Liver (tissue), 9 donors: ENCODE measurements around the gene SLC6A5. TPM values are rescaled to one million over a fixed set of nuclear protein-coding genes. Genes with fewer than 3 reads are reported as not detected.
"Not testable (repeated sequence)": the region's sequence is repeated elsewhere in the genome, so short reads cannot be mapped to it uniquely, and the experiment has no call there.

Experiments used
- DNase-seq: peaks from one replicate; pipeline ENCODE4 v3.0.0-alpha.2; 2017; ENCODE audit warnings: low spot score
- H3K27ac ChIP-seq, 2 donors: one replicate each; pipeline ENCODE4 v1.7.0; 2013; ENCODE audit warnings: inconsistent platforms in 2 of 2, low read length in 2 of 2, control low read depth in 1 of 2, low read depth in 1 of 2, mild to moderate bottlenecking in 1 of 2
- H3K27me3 ChIP-seq, 4 donors: one replicate each; pipeline versions ENCODE4 v1.6.1 to v1.7.0; 2013; ENCODE audit warnings: low read length in 3 of 4, inconsistent platforms in 1 of 4, mild to moderate bottlenecking in 1 of 4, moderate library complexity in 1 of 4; ENCODE audit not compliant: control insufficient read depth in 4 of 4, insufficient read depth in 4 of 4
- H3K36me3 ChIP-seq, 4 donors: one replicate each; pipeline versions ENCODE4 v1.6.1 to v1.7.0; 2013; ENCODE audit warnings: low read length in 3 of 4, mild to moderate bottlenecking in 3 of 4, low read depth in 1 of 4, moderate library complexity in 1 of 4; ENCODE audit not compliant: control insufficient read depth in 4 of 4, insufficient read depth in 3 of 4
- H3K4me1 ChIP-seq, 4 donors: one replicate each; pipeline versions ENCODE4 v1.6.1 to v1.7.0; 2013; ENCODE audit warnings: low read length in 3 of 4, mild to moderate bottlenecking in 3 of 4, moderate library complexity in 1 of 4; ENCODE audit not compliant: control insufficient read depth in 4 of 4, insufficient read depth in 4 of 4
- H3K4me3 ChIP-seq, 3 donors: one replicate each; pipeline versions ENCODE4 v1.6.1 to v1.7.0; 2013; ENCODE audit warnings: low read length in 3 of 3, control low read depth in 1 of 3, low read depth in 1 of 3, mild to moderate bottlenecking in 1 of 3
- H3K9ac ChIP-seq, 2 donors: one replicate each; pipeline ENCODE4 v1.7.0; 2013; ENCODE audit warnings: low read length in 2 of 2, mild to moderate bottlenecking in 2 of 2, moderate library complexity in 2 of 2, control low read depth in 1 of 2, low read depth in 1 of 2
- H3K9me3 ChIP-seq, 4 donors: one replicate each; pipeline versions ENCODE4 v1.6.1 to v1.7.0; 2013; ENCODE audit warnings: low read length in 3 of 4; ENCODE audit not compliant: control insufficient read depth in 4 of 4
- EGR1 ChIP-seq, 2 donors: IDR thresholded peaks; 2 replicates each; pipeline ENCODE4 v1.6.1; 2016 to 2018; ENCODE audit warnings: antibody characterized with exemption in 2 of 2, low read depth in 2 of 2
- GABPA ChIP-seq, 2 donors: IDR thresholded peaks in 1 of 2; conservative IDR thresholded peaks in 1 of 2; 2 replicates each; pipeline ENCODE4 v1.6.1; 2016; ENCODE audit warnings: antibody characterized with exemption in 2 of 2, mild to moderate bottlenecking in 1 of 2, moderate library complexity in 1 of 2
- HNF4A ChIP-seq, 2 donors: conservative IDR thresholded peaks; 2 replicates each; pipeline ENCODE4 v1.6.1; 2016; ENCODE audit warnings: antibody characterized with exemption in 2 of 2, mild to moderate bottlenecking in 2 of 2
- HNF4G ChIP-seq: IDR thresholded peaks from 2 replicates; pipeline ENCODE4 v1.6.1; 2016; ENCODE audit warnings: antibody characterized with exemption
- NR2F2 ChIP-seq: IDR thresholded peaks from 2 replicates; pipeline ENCODE4 v1.6.1; 2016; ENCODE audit warnings: antibody characterized with exemption
- RAD21 ChIP-seq, 2 donors: IDR thresholded peaks; 2 replicates each; pipeline ENCODE4 v1.6.1; 2016; ENCODE audit warnings: antibody characterized with exemption in 2 of 2, mild to moderate bottlenecking in 2 of 2
- RXRA ChIP-seq, 2 donors: IDR thresholded peaks; 2 replicates each; pipeline ENCODE4 v1.6.1; 2017 to 2018; ENCODE audit warnings: antibody characterized with exemption in 2 of 2, mild to moderate bottlenecking in 1 of 2
- TAF1 ChIP-seq: conservative IDR thresholded peaks from 2 replicates; pipeline ENCODE4 v1.6.1; 2016; ENCODE audit warnings: antibody characterized with exemption, mild to moderate bottlenecking
- YY1 ChIP-seq: IDR thresholded peaks from 2 replicates; pipeline ENCODE4 v1.6.1; 2016; ENCODE audit warnings: antibody characterized with exemption, mild to moderate bottlenecking
- WGBS: extraction: QIAGEN DNeasy Blood & Tissue Kit; methylation state at CpG from one replicate; pipeline ENCODE4 v1.1.7; 2013; 5-methylcytosine and 5-hydroxymethylcytosine counted together
- polyA plus RNA-seq, 2 donors: library from polyadenylated mRNA; stranded (reverse) in 1 of 2; unstranded in 1 of 2; fragments of 200-250 nt in 1 of 2; fragments of >200 nt in 1 of 2; fragmentation: Nextera tagmentation in 1 of 2; extraction: Ambion mirVana in 1 of 2; gene quantifications; one replicate each; pipeline versions ENCODE4 v1.2.1 to v1.2.3, GENCODE V29; 2013 to 2015
- total RNA-seq, 2 donors: library from RNA; depleted of rRNA; stranded (reverse); fragments of >200 nt; gene quantifications; one replicate each; pipeline ENCODE4 v1.2.3, GENCODE V29; 2014
- TF ChIP-seq, protein P1 (sequence below): fragments of 150-350 bp; IDR thresholded peaks from 2 replicates; pipeline ENCODE4 v1.5.1; 2017; ENCODE audit warnings: improper control_type of control experiment, low read depth, low read length; ENCODE audit not compliant: missing input control
- TF ChIP-seq, protein P2 (sequence below): IDR thresholded peaks from 2 replicates; pipeline ENCODE4 v1.6.1; 2016; ENCODE audit warnings: antibody characterized with exemption, mild to moderate bottlenecking
- TF ChIP-seq, protein P3 (sequence below): IDR thresholded peaks from 2 replicates; pipeline ENCODE4 v1.6.1; 2016; ENCODE audit warnings: antibody characterized with exemption
- TF ChIP-seq, protein P4 (sequence below): IDR thresholded peaks from 2 replicates; pipeline ENCODE4 v1.6.1; 2016; ENCODE audit warnings: antibody characterized with exemption
- donor health status: healthy.
- donor health status: healthy.
- donor health status: healthy.
- donor health status: healthy.
- donor health status: healthy.

Gene SLC6A5
- total and polyA plus RNA-seq, 4 donors, result not detected

DNA sequence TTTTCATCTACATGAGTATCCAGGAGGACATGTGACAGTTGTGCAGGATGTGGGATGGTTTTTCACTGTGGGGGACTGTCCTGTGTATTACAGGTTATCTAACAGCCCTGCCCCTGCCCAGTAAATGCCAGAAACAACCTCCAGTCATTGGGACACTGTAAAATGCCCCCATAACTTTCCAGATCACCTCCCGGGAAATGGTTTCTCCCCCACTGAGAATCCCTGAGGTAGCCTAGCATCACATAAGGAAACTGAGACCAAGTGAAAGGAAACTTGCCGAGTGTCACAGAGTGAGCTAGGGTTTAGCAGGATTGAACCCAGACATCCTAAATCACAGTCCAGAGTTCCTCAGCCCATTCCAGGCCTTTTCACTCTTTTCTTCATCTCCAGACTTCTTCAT is 48.3 kb upstream of the SLC6A5 start (continued):
- TF ChIP-seq, protein P1, sequence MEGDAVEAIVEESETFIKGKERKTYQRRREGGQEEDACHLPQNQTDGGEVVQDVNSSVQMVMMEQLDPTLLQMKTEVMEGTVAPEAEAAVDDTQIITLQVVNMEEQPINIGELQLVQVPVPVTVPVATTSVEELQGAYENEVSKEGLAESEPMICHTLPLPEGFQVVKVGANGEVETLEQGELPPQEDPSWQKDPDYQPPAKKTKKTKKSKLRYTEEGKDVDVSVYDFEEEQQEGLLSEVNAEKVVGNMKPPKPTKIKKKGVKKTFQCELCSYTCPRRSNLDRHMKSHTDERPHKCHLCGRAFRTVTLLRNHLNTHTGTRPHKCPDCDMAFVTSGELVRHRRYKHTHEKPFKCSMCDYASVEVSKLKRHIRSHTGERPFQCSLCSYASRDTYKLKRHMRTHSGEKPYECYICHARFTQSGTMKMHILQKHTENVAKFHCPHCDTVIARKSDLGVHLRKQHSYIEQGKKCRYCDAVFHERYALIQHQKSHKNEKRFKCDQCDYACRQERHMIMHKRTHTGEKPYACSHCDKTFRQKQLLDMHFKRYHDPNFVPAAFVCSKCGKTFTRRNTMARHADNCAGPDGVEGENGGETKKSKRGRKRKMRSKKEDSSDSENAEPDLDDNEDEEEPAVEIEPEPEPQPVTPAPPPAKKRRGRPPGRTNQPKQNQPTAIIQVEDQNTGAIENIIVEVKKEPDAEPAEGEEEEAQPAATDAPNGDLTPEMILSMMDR, result no peak
- TF ChIP-seq TAF1, result no peak
- TF ChIP-seq RAD21 (IDR thresholded peaks at IDR 0.05), result no peak
- no peak for TF ChIP-seq RXRA (IDR thresholded peaks at IDR 0.05)

DNA sequence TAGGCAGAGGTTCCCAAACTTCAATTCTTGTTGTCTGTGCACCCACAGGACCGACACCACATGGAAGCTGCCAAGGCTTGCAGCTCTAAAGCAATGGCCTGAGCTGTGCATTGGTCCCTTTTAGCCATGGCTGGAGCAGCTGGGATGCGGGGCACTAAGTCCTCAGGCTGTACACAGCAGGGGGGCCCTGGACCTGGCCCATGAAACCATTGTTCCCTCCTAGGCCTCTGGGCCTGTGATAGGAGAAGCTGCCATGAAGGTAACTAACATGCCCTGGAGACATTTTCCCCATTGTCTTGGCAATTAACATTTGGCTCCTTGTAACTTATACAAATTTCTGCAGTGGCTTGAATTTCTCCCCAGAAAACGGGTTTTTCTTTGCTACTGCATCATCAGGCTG is 43.6 kb upstream of the SLC6A5 start:
- TF ChIP-seq, protein P2, sequence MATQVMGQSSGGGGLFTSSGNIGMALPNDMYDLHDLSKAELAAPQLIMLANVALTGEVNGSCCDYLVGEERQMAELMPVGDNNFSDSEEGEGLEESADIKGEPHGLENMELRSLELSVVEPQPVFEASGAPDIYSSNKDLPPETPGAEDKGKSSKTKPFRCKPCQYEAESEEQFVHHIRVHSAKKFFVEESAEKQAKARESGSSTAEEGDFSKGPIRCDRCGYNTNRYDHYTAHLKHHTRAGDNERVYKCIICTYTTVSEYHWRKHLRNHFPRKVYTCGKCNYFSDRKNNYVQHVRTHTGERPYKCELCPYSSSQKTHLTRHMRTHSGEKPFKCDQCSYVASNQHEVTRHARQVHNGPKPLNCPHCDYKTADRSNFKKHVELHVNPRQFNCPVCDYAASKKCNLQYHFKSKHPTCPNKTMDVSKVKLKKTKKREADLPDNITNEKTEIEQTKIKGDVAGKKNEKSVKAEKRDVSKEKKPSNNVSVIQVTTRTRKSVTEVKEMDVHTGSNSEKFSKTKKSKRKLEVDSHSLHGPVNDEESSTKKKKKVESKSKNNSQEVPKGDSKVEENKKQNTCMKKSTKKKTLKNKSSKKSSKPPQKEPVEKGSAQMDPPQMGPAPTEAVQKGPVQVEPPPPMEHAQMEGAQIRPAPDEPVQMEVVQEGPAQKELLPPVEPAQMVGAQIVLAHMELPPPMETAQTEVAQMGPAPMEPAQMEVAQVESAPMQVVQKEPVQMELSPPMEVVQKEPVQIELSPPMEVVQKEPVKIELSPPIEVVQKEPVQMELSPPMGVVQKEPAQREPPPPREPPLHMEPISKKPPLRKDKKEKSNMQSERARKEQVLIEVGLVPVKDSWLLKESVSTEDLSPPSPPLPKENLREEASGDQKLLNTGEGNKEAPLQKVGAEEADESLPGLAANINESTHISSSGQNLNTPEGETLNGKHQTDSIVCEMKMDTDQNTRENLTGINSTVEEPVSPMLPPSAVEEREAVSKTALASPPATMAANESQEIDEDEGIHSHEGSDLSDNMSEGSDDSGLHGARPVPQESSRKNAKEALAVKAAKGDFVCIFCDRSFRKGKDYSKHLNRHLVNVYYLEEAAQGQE, result no peak
- TF ChIP-seq, protein P3, sequence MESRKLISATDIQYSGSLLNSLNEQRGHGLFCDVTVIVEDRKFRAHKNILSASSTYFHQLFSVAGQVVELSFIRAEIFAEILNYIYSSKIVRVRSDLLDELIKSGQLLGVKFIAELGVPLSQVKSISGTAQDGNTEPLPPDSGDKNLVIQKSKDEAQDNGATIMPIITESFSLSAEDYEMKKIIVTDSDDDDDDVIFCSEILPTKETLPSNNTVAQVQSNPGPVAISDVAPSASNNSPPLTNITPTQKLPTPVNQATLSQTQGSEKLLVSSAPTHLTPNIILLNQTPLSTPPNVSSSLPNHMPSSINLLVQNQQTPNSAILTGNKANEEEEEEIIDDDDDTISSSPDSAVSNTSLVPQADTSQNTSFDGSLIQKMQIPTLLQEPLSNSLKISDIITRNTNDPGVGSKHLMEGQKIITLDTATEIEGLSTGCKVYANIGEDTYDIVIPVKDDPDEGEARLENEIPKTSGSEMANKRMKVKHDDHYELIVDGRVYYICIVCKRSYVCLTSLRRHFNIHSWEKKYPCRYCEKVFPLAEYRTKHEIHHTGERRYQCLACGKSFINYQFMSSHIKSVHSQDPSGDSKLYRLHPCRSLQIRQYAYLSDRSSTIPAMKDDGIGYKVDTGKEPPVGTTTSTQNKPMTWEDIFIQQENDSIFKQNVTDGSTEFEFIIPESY, result no peak
- TF ChIP-seq RXRA (IDR thresholded peaks at IDR 0.05) (no peak), GABPA (IDR thresholded peaks at IDR 0.05 in 1 of 2, conservative IDR thresholded peaks at IDR 0.05 in 1 of 2) (no peak), HNF4A (conservative IDR thresholded peaks at IDR 0.05) (no peak), NR2F2 (no peak), YY1 (no peak), EGR1 (IDR thresholded peaks at IDR 0.05; ENCODE audit: low read depth in 2 of 2) (no peak), RAD21 (IDR thresholded peaks at IDR 0.05) (no peak), HNF4G (no peak)
- TF ChIP-seq, protein P4, sequence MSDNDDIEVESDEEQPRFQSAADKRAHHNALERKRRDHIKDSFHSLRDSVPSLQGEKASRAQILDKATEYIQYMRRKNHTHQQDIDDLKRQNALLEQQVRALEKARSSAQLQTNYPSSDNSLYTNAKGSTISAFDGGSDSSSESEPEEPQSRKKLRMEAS, result no peak
- TF ChIP-seq, protein P1, result no peak
- no peaks in the 10 kb centered on the region for H3K9me3 ChIP-seq
- no peak overlapping the region for H3K9ac ChIP-seq
- no peaks in the 10 kb centered on the region for H3K27me3 ChIP-seq
- no peak for DNase-seq
- H3K4me1 ChIP-seq, result no peaks in the 10 kb centered on the region
- H3K4me3 ChIP-seq, result no peak overlapping the region
- no peak overlapping the region for H3K27ac ChIP-seq
- no peaks in the 10 kb centered on the region for H3K36me3 ChIP-seq
- 84% methylated on average over 3 of the region's 3 CpGs for WGBS

DNA sequence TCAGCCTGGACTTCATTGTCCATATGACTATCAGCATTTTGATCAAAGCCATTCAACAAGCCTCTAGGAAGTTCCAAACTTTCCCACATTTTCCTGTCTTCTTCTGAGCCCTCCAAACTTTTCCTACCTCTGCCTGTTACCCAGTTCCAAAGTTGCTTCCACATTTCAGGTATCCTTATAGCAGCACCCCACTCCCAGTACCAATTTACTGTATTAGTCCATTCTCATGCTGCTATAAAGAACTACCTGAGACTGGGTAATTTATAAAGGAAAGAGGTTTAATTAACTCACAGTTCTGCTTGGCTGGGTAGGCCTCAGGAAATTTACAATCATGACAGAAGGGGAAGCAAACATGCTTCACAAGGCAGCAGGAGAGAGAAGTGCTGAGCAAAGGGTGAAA is 43.0 kb upstream of the SLC6A5 start:
- not testable (repeated sequence) for H3K36me3 ChIP-seq, H3K9me3 ChIP-seq, H3K27me3 ChIP-seq, H3K4me1 ChIP-seq, DNase-seq, H3K4me3 ChIP-seq, H3K27ac ChIP-seq, H3K9ac ChIP-seq
